Loucy (cell line): Measurements from ENCODE around the gene PRDM2.

Experiments used
- CTCF ChIP-seq: fragments of 200-600 bp; sonication (generic); conservative IDR thresholded peaks from 2 replicates; pipeline ENCODE4 v1.5.1; 2014; ENCODE audit warnings: mild to moderate bottlenecking, antibody characterized with exemption, low read length
- EZH2phosphoT487 ChIP-seq: fragments of 200-600 bp; IDR thresholded peaks from 2 replicates; pipeline ENCODE4 v1.6.1; 2018; ENCODE audit warnings: antibody characterized with exemption, mild to moderate bottlenecking, moderate library complexity, borderline replicate concordance

DNA sequence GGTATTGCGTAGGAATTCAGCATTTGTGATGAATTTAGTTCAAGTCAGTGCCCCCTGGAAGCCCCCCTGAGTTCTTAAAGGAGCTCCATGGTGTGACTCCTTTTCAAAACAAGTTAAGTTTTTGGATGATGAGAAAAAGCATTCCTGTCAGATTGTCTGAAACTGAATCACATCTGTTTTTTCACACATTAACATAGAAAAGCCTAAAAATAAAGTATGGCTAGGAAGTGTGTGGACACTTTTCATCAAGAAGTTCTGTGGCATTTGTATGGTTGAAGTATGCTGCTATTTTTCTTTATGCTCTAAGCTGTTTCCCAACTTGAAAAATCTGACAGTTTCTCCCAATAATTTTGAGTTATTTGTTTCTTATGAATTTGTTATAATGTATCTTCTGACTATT, 33.7 kb downstream of the PRDM2 start:
- TF ChIP-seq CTCF (no peak), EZH2phosphoT487 (no peak)
